Suppressor macrophage treated with lipopolysaccharide for 1 hour (primary cell): ENCODE results near the gene UGT3A1.
"Not testable (repeated sequence)": the region's sequence is repeated elsewhere in the genome, so short reads cannot be mapped to it uniquely, and the experiment has no call there.

ENCODE experiments used
- DNase-seq, 3 donors: peaks; one replicate each; pipeline ENCODE4 v3.0.0-alpha.2; 2020 to 2022

Gene UGT3A1, protein sequence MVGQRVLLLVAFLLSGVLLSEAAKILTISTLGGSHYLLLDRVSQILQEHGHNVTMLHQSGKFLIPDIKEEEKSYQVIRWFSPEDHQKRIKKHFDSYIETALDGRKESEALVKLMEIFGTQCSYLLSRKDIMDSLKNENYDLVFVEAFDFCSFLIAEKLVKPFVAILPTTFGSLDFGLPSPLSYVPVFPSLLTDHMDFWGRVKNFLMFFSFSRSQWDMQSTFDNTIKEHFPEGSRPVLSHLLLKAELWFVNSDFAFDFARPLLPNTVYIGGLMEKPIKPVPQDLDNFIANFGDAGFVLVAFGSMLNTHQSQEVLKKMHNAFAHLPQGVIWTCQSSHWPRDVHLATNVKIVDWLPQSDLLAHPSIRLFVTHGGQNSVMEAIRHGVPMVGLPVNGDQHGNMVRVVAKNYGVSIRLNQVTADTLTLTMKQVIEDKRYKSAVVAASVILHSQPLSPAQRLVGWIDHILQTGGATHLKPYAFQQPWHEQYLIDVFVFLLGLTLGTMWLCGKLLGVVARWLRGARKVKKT

DNA sequence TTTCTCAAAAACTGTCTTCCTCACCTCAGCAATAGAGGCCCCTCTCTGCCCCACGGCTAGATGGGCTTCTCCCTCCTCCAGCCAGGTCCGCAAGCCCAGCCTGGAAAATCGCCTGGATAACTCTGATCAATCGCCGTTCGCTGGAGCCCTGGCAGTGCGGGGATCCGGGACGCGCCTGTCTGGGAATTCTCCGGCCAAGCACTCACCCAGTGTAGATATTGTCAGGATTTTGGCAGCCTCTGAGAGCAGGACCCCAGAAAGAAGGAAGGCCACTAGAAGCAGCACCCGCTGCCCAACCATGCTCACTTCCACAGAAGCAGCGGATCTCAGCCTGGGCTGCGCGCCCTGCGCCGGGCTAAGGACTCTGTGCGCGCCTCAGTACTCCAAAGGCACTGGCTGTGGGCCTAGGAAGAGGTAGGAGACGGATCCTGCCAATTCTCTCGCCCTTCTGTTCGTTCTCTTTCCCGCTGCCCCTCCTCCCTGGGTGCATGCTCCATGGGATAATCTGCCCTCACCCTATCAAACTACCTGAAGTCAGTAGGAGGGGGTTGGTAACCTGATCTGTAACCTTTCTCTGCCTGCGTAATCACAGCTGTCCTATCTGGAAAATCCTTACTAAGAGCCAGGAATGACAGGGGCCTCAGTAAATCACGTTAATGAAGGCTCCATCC is at the start of gene UGT3A1:
TSS of gene UGT3A1 (minus strand) at position 450 of the 671 bp plus-strand sequence. CDS start at position 300, 150 bp downstream.
- no peak for DNase-seq

DNA sequence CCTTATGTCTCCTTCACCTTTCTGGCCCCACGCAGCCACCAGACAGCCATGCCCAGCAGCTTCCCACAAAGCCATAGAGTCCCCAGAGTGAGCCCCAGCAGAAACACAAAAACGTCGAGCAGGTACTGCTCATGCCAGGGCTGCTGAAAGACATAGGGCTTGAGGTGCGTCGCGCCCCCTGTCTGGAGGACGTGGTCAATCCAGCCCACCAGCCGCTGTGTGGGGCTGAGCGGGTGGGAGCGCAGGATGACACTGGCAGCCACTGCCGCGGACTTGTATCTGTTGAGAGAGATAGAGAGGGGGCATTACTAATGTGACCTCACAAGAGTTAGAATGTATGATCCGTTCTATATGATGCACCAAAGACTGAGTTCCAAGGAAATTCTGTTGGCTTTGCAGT is 44.5 kb upstream of the UGT3A1 start:
- DNase-seq = no peak

GRCh38 chr5:36034536-36035134 is 43.4 kb upstream of the UGT3A1 start:
- not testable (repeated sequence) for DNase-seq

- DNase-seq = no peak
Observed at GRCh38 chr5:36033486-36033885, 42.3 kb upstream of the UGT3A1 start.

GRCh38 chr5:36033047-36033446 is 41.9 kb upstream of the UGT3A1 start:
- DNase-seq = no peak

- no peak for DNase-seq
Observed at GRCh38 chr5:36031223-36031622, 40.0 kb upstream of the UGT3A1 start.

DNA sequence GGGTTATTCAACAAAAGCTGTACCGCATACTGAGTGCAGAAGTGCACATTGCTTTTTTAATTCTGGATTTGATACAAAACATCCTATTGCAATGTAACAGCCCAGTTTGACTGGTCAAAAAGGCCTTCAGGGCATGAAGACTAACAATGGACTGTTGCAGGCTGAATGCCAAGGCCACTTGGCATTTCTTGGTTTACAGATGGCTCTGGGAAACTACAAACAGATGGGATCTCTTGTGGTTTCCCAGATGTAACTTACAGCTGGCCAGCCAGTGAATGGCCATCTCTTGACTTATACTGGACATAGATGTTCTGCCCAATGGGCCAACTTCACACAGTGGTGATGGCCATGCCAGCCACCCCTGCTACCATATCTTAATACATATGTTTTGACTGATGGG is 38.7 kb upstream of the UGT3A1 start:
- no peak for DNase-seq

- no peak for DNase-seq
Observed at GRCh38 chr5:36028816-36029465, 37.8 kb upstream of the UGT3A1 start.

DNA sequence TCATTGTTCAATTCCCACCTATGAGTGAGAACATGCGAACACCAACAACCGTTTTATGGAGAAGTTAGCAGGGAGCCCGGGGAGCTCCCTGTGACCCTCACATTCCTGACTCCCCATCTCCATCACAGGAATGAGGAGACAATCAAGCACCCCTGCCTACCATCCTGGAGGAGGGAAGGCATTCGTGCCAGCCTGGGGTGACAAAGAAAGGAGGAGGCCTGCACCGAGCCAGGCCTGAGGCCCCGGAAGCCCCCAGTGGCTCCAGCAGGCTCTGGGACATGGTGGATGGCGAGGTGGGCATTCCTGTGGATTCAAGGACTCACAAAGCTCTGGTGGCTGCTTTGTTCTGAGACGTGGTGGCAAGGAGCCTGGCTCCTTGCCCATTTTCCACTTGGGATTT is 36.5 kb upstream of the UGT3A1 start:
- DNase-seq = no peak

DNA sequence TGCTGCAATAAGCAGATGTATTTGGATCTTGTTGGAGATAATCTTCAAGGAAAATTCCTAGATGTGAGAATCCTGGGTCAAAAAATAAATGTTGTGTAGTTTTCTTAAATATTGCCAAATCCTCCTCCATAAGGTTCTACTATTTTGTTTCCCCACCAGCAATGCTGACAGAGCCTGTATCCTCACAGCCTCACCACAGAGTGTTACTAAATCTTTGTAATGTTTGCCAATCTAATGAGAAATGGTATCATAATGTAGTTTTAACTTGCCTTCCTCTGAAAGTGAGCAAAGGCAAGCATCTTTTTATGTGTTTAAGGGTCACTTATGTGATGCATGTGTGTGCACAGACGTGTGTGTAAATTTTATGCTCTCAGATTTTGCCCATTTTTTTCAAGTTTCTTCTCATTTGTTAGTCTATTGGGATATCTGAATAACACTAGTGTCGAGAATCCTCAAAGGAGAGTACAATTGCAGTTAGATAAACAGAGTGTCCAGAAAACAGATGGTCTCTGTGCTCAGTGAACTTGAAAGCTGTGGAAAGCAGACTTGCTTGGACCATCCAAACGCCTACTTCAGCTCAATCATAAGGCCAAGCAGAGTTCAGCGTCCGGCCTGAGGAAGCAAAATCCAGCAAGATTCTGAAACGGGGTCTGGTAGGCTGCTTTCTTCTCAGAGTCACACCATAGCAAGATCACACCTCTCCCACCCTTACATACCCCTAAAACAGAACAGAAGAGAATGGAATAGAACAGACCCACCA is 35.7 kb upstream of the UGT3A1 start:
- DNase-seq = no peak

DNA sequence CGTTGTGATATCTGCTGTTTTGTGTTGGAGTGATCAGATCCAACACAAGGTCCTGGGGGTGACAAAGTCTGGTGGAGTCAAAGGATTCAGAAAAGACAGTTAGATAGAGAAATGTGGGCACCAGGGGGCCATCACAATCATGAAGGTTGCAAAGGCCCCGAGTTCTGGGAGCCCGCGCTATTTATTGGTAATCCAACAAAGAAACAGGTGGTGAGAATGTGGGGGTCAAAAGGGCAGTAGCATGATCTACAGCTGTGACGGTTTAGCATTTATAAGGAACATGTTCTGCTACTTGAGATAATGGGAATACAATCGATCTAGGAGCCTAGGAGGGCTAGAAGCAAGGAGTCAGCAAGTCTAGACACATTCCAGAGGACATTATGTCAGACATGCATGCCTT is 31.1 kb upstream of the UGT3A1 start:
- not testable (repeated sequence) for DNase-seq

- DNase-seq = not testable (repeated sequence)
Observed at GRCh38 chr5:36019584-36019983, 28.4 kb upstream of the UGT3A1 start.

- no peak for DNase-seq
Observed at GRCh38 chr5:36017622-36018021, 26.4 kb upstream of the UGT3A1 start.

DNA sequence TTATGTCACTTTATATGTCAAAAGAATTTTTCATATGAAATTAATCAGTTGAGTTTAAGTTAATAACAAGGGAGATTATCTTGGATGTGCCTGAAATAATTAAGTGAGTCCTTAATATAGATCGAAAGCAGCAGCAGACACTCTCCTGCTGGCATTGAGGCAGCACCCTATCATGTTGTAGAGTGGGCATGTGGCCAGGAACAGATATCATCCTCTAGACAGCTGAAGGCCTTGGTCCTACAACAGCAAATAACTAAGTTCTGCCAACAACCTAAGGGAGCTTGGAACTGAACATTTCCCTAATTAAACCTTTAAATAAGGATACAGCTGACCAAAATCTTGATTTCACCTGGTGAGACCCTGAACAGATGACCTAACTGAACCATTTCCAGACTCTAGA is 25.8 kb upstream of the UGT3A1 start:
- no peak for DNase-seq

DNA sequence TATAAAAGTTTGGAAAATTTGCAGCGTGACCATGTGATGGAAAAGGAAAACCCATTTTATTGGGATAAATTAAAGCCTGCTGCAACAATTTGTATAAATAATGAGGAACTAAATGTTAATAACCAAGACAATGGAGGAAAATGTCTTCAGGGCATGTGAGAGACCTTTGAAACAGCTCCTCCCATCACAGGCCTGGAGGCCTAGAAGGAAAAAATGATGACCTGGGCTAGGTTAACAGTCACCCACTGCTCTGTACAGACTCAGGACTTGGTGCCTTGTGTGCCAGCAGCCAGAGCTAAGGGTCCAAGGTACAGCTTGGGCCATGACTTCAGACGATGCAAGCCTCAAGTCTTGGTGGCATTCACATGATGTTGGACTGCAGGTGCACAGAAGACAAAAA is 22.0 kb upstream of the UGT3A1 start:
- DNase-seq = no peak

DNA sequence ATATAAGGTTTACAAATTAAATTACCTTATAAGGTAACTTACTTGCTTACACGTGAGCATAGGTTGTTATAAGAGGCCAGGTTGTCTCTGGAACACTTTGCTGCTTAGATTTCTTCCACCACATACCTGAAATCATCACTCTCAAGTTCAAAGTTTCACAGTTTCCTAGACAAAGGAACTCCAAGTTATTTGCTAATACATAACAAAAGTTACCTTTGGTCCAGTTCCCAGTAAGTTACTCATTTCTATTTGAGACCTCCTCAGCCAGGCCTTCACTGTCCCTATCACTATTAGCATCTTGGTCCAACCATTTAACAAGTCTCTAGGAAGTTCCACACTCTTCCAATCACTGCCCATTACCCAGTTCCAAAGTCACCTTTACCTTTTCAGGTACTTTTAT is 18.5 kb upstream of the UGT3A1 start:
- no peak for DNase-seq

GRCh38 chr5:36007366-36007765 is 16.2 kb upstream of the UGT3A1 start:
- DNase-seq = no peak

DNA sequence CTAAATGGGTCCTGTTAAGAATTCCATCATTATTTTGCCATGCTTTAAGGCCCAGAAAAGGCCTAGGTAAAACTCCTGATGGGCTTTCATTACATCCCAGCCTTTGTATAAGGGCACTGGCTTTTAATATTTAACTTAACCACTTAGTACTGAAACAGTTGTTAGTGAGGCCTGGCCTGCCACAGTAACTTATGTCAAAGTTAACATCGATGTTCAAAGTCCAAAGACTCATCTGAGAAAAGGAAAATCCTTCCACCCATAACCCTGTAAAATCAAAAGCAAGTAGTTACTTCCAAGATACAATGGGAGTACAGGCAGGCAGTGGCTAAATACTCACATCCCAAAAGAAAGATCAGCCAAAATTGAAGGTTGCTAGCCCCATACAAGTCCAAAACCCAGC is 15.0 kb upstream of the UGT3A1 start:
- no peak for DNase-seq

DNA sequence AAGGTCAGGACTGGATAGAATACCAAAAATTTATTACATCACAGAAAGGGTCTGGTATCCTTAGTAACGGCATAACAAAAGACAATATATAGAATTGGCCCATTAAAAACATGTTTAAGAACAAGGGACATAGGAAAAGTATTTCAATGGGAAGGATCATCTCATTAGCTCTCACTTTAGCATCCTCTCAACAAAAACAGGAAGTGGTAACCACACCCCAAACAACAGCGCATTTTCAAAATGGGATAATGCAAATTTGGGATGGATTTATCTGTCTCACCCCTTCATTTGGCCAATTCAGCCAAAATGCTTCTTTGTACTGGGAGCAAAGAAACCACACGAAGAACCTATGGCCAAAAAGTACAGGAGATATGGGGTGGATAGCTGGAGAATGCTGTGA is 9.8 kb upstream of the UGT3A1 start:
- DNase-seq = no peak

- DNase-seq = no peak
Observed at GRCh38 chr5:35999547-35999946, 8.4 kb upstream of the UGT3A1 start.

DNA sequence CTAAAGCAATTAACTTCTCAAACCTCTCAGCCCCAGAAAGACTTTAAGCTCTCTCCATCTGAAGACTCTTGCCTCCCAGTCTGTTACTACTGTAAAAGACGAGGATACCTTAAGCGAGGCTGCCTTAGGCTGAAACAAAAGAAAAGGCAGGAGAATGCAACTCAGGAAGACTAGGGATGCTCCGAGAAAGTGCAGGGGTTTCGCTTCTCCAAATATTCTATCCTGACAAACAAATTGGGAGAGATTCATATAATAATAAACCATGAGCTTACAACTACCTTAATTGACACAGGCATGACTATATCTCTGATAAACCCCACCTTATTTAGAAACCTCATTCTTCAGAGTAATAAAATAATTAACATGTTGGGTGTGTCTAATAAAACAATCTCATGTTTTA is 4.9 kb upstream of the UGT3A1 start:
- no peak for DNase-seq

- no peak for DNase-seq
Observed at GRCh38 chr5:35990520-35990919, 670 bp downstream of the UGT3A1 start.

DNA sequence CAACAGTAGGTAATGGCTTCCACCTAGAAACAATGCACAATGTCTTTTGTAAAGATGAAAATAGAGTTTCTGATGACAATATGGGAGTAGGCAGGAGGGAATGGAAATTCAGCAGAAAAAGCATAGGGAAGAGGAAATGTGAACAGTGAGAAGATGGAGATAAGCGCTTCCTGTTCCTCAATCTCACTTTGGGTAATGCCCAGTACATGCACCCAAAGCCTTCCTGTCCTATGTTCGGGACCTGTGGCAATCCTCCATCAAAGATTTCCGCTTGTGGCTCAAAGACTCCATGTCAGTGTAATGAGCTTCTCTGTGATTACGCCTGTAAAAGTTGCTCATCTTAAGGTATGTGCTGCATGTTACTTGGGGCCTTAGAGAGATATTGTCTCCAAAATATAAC is 2.7 kb downstream of the UGT3A1 start:
- no peak for DNase-seq
